NCI-H1092 (cell line): ENCODE measurements around the gene SULT1A2.
"Not testable (repeated sequence)": the region's sequence is repeated elsewhere in the genome, so short reads cannot be mapped to it uniquely, and the experiment has no call there.

Experiments
- DNase-seq: peaks from one replicate; lab custom pipeline; 2025; lab: John Stamatoyannopoulos, UW

Gene SULT1A2

DNA sequence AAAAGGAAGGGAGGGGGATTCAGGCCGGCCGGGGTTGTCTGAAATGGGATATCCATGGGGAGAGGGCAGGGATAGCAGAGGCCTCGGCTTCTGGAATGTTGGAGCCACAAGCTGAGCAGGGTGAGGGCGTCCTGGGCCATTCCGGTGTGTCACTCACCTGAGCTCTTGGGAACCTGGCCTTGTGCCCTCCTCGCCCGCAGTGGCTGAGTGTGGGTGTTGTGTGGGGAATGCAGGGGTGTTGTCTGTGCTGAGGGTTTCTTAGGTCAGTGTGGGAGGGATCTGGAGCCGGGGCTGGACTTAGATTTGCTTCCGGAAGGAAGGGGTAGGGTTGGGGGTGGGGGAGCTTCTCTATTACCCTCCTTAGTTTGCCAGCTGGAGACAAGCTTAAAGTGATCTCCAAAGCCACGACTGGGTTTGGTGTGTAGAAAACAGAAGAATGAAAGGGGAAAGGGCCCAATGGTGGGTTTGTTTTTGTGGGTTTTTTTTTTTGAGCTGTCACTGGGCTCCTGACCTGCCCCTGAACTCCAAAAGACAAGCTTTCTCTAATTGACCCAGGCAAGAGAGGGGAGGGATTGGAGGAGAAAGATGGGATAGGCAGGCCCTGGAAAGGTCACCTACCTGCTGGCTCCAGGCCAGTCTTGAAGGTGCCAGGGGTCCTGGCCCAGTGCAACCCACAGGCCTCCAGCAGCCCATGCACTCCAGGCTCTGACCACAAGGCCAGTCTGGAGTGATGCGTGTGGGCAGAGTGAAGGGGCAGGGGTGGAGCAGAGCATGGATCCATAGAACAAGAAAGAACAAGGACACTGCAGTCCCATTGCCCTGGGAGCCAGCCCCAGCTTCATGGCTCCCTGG is at the start of gene SULT1A2:
SULT1A2 (minus strand) TSS at position 211 of the 852 bp plus-strand sequence. CDS start 1,120 bp downstream, outside the sequence.
- DNase-seq, result no peak

DNA sequence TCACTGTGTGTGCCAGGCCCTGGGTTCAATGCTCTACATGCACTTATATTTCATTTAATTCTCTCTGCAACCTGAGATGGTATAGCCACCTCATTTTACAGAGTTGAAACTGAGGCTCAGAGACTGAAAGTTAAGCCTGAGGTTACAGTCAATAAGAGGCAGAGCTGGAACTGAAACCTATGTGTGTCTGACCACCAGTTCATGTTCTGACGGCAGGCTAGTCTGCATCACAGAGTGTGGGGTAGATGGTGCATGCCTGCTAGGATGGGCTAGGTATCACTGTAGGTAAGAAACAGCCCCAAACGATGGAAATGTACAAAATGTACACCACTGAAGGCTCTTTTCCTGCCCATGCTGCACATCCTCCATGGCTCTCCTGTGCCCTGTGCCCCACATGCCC is 43.1 kb upstream of the SULT1A2 start:
- not testable (repeated sequence) for DNase-seq

DNA sequence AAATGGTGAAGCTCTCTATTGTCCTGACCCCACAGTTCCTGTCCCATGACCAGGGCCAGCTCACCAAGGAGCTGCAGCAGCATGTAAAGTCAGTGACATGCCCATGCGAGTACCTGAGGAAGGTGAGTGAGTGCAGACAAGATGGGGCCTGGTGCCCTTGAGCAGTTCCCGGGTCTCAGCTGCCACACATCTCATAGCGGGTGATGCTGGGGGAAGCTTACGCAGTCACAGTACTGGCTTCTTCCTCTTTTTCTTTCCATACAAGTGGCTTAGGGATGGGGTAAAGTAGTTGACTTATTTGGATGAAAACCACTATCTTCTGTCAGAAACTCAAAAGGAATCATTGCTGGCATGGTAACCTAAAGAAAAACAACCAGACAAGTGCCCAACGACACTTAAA is 41.5 kb upstream of the SULT1A2 start:
- DNase-seq, result not testable (repeated sequence)

DNA sequence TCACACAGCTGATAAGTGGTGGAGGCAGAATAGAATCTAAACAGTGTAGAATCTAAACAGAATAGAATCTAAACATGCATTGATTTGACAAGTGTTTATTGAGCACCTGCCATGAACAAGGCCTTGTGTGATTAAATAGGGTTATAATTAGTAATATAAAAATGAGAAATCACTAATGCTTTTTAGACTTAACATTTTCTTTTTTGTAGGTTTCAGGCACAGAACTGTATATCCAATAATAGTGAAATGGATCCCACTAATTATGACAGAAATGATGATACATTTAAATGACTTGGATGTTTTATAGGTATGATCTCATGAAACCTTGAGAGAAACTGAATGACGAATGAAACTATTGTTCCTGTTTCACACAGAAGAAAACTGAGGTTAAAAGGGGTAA is 40.9 kb upstream of the SULT1A2 start, which contains the start of gene NPIPB8:
NPIPB8 (plus strand) TSS at position 301 of the 400 bp plus-strand sequence. CDS start 296 bp downstream, outside the sequence.
- DNase-seq, result not testable (repeated sequence)

DNA sequence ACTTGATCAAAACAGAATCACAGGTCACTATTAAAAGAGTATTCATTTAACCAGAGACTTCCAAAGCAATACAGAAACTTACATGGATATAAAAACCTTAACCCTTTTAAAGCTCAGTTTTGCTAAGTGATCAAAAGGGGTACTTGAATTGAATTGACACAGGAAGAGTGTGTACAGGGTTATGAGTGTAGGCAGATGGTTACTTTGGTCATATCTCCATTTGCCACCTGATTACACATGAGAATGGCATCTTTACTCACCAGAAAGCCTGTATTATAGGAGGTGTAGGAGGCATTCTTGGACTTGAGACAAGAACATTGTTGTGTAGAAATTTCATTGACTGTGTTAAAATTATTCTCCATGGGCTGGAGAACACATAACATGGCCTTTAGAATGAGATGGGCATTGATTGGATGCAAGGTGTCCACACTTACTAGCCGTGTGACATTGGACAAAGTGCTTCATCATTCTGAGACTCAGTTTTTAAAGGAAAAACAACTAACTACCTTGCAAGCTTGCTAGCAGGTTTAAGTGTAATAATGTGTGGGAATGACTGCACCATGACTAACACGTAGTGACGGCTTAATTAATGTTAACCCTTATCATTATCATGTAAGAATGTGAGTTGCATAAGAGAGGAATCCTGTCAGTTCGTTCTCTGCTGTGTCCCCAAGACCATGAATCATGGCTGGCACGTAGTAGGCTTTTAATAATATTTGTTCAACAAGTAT is 39.4 kb upstream of the SULT1A2 start:
- not testable (repeated sequence) for DNase-seq

DNA sequence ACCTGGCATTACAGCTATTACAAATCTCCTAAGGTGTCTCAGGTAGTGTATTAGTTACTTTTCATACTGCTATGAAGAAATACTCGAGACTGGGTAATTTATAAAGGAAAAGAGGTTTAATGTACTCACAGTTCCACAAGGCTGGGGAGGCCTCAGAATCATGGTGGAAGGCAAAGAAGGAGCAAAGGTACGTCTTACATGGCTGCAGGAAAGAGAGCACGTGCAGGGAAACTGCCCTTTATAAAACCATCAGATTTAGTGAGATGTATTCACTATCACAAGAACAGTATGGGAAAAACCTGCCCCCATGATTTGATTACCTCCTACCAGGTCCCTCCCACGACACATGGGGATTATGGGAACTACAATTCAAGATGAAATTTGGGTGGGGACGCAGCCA is 34.1 kb upstream of the SULT1A2 start:
- not testable (repeated sequence) for DNase-seq

DNA sequence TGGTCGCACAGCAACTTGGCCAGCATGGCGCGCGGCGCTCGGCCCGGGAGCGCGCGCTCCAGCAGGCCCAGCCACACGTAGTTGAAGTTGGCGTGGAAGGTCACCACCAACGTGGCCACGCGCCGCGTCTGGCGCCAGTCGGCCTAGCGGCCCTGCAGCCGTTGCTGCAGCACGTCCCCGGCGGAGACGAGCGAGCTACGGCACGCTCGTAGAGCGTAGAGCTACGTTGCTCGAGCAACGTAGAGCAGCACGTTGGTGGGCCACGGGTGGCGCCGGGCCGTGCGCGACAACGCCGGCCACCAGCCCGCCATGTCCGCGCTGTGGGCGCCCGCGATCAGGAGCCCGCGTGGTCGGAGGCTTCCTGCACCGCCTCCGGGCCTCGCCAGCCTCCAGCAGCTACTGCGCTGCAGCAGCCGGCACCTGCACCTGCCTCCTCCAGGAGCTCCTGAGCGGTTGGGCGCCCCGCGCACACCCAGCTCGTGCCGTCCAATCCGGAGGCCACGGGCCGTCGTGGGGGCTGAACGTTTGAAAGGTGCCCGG is 26.4 kb upstream of the SULT1A2 start:
- DNase-seq, result peak; percentile 77

DNA sequence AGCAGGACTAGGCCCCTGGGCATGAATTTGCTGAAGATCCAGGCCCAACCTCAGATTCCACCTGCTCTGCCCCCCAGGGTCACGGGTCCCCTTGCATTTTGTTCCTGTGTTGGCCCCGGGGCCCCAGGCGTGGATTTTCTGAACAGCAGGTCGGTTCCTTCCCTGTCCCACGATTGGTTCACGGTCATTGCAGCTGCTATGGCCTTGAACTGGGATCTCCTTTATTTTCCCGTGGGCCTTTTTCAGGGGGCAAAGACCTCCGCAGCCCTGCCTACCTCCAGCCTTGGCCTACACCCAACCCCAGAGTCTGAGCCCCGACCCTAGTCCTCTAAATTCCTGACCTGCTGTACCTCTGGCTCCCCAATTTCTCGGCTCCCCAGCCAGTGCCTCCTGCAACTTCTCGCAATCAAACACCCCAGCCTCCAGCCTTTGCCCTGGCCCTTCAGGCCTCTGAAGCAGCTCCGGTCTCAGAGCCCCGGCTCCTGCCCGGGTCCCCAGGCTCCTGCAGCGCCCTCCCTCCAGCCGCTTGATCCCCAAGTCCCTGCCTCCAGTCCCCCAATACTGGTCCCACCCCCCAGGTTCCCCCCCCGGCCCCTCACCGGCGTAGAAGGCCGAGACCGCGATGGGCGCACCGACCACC is 25.8 kb upstream of the SULT1A2 start:
- not testable (repeated sequence) for DNase-seq

DNA sequence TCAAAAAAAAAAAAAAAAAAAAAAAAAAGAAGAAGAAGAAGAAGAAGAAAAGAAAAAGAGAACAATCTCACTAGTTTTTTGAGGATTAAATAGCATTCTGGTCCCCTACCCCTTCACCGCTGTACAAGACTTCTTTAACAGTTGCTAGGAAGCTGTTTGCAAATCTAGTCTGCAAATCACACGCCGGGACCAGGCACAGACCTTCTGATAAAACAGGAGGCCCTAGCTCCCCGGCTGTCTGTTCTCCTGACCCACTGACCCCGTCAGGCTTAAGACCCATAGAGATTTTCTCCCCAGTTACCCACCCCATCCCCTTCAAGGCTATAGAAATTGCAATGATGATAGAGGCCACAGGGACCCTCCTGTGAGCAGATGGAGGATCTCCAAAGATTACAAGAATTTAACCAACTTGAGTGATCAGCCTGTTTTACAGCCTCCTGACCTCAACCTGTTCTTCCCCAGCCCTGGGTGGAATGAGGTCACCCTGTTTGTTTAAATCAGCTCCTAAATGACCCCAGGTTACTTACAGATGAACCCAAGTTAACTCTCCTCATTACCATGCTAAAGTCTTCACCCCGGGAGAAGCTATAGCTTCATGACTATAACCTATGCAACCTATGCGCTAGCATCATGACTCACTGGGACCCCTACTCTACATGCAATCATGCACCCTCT is 24.8 kb upstream of the SULT1A2 start:
- DNase-seq, result no peak

DNA sequence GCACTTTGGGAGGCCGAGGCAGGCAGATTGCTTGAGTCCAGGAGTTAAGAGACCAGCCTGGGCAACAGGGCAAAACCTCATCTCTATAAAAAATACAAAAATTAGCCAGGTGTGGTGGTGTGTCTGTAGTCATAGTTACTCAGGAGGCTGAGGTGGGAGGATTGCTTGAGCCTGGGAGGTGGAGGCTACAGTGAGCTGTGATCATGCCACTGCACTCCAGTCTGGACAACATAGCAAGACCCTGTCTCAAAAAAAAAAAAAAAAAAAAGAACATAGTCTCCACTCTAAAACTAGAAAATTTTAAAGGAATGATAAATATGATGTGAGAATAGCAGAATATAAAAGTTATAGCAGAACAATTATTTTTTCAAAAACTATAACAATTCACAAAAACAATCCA is 23.5 kb upstream of the SULT1A2 start:
- not testable (repeated sequence) for DNase-seq

DNA sequence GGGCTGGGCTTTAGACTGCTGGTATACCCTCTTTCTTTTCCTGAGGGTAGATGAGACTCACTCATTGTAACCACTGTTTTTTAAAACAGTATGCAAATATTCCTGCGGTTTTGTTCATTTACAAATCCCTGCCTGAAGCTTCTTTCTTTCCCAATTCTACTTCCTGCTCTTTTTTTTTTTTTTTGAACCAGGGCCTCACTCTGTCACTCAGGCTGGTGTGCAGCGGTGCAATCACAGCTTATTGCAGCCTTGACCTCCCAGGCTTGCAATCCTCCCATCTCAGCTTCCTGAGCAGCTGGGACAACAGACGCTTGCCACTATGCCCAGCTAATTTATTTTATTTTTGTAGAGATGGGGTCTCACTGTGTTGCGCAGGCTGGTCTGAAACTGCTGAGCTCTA is 21.0 kb upstream of the SULT1A2 start:
- DNase-seq, result no peak

DNA sequence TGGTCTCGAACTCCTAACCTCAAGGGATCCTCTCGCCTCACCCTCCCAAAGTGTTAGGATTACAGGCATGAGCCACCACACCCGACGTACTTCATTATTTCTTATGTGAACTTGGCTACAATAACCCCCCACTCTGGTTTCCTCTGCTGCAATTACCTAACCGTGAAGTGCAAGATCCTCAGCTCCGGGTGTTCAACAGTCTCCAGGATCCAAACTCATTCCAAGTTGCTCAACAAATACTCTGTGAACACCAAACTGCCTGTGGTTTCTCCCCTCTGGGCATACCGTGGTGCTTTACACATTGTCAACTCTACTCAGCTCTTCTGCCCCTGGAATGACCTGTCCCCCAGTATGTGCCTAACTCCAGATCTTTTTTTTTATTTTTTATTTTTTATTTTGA is 19.8 kb upstream of the SULT1A2 start:
- no peak for DNase-seq

DNA sequence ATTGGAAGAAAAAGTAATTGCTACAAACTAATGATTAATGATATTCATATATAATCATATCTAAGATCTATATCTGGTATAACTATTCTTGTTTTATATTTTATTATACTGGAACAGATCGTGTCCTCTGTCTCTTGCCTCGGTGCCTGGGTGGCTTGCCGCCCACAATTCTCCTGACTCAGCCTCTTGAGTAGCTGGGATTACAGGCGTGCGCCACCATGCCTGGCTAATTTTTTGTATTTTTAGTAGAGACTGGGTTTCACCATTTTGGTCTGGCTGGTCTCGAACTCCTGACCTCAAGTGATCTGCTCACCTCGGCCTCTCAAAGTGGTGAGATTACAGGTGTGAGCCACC is 19.4 kb upstream of the SULT1A2 start:
- not testable (repeated sequence) for DNase-seq

DNA sequence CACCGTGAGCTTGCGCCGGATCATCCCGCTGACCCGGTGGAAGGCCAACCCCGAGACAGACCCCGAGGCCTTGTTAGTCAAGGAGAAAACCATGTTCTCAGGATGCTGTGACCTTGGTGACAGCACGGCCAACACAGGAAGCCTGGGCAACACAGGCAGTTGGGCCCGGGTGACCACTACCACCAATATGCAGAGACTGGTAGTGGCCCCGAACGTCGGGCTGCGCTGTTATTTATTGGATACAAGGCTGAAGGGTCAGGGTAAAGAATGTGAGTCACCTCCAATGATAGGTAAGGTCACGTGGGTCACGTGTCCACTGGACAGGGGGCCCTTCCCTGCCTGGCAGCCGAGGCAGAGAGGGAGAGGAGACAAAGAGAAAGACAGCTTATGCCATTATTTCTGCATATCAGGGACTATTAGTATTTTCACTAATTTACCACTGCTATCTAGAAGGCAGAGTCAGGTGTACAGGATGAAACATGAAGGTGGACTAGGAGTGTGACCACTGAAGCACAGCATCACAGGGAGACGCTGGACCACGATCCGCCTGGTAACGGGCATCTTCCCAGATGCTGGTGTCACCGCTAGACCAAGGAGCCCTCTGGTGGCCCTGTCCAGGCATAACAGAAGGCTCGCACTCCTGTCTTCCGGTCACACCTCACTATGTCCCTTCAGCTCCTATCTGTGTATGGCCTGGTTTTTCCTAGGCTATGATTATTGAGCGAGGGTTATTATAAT is 18.8 kb upstream of the SULT1A2 start:
- peak; percentile 4 for DNase-seq

DNA sequence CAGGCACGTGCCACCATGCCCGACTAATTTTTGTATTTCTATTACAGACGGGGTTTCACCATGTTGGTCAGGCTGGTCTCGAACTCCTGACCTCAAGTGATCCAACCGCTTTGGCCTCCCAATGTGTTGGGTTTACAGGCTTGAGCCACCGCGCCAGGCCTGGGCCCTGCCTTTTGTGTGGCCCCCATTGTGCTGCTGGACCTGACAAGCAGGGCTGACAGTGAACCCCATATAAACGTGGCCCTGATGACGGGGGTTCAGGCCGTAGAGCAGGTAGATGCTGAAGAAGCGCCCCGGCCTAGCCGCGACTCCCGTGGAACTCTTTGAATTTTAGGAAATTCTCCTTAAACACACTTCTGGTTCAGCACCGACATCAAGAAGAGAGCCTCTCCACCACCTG is 17.7 kb upstream of the SULT1A2 start:
- not testable (repeated sequence) for DNase-seq

DNA sequence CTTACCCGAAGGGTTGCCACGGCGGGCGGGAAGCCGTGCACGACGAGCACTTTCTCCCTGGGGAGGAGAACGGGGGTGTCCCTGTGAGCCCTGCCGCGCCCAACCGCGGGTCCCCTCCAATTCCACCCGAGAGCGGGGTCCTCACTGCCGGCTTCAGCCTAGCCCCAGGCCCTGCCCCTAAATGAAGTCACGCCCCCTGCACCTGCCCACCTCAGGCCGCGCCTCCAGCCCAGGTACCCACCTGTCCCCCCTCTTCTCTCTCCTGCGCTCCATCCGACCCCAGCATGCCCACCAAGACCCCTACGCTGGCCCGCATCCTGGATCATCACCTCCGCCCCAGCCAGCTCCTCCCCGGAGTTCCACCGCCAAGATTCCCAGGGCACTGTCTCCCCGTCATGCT is 17.1 kb upstream of the SULT1A2 start:
- not testable (repeated sequence) for DNase-seq

DNA sequence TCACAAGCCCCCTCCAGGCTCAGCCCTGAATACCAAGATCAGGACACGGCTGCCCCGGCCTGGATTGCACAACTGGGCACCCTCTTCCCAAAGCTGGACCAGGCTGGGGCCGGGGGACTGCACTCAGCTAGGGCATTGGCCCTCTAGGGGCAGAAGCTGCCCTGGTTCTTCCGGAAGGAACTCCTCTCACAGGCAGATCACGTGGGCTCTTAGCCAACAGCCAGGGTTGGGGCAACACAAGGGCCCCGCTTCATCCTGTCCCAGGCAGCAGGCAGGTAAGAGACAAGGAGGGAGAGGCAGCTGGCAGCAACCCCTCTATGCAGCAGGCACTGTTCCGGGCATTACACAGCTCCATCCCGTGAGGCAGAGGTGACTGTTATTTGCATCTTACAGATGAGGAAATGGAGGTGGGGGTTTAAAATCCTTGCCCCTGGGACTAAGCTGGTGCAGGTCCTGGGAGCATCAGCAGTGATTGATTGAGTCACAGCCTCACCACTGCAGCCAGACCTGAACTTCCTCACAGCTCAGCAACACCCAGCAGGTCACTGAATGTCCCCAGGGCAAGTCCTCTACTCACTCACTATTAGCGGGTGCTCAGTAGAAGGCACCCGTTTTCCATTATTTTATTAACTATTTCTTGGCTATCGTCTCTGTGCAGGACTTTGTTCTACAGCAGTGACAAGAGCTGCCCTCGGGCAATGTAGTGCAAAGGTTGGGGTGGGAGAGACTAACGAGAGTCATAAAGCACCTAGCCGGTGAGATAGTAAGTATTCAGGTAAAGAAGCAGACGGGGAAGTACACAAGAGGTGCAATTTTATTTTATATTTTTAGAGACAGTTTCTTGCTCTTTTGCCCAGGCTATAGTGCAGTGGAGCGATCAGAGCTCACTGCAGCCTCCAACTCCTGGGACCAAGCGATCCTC is 15.8 kb upstream of the SULT1A2 start:
- not testable (repeated sequence) for DNase-seq

DNA sequence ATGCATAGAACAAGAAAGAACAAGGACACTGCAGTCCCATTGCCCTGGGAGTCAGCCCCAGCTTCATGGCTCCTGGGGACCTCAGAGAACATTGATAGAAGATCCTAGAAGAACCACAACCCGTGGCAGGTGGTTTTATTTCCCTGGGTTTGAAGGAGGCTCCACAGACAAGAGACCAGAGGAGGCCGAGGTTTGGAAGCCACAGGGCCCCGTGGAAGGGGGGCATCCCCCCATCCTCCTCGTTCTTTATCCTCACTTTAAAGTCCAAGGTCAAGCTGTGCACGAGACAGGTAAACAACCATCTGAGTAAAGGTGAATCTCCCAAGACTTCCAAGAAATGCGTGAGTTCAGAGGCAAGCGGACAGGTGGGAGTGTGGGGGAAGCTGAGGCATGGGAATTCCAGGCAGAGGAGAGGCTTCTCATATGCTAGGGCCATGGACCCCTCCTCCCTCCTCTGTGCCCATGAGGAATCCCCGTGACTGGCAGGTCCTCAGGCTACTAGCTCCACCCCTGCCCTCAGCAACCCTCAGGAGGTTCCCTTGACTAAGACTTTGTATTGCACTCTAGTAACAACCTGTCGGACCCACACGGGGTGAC is 13.8 kb upstream of the SULT1A2 start:
- no peak for DNase-seq
